ENCODE measurements around the gene SFT2D3.

Gene SFT2D3

DNA sequence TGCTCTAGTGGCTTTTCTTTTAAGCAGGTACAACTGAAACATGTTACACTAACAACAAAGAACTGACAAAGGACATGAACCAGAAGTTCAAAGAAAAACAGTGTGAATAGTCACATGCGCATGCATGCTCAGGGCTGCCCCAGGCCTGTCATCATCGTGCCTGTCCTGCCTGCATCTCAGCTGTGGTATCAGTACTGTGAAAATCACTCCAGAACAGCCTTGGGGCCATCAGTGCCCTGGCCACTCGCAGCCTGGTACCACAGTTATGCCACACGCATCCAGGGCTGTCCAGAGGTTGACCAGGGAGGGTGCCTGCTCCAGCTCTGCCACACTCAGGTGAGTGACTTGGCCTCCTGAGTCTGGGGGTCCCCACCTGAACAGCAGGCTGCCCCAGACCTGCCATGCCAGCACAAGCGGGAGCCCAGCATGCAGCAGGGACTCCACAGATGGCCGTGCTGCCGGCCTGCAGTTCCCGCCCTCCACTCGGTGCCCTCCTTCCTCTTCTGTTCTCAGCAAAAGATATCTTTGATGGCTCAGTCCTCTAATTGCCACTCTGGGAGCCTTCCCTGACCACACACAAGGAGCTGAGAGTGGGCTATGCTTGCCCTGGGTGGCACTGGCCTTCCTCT, 38.2 kb upstream of the SFT2D3 start:
- Mint-ChIP-seq H3K9me3 (peaks cover 6% of the 10 kb centered on the region), H3K27me3 (ENCODE audit: low read depth, poor library complexity) (peaks cover 64% of the 10 kb centered on the region), H3K4me3 (no peak overlapping the region), H3K36me3 (ENCODE audit: low read depth) (no peaks in the 10 kb centered on the region), H3K27ac (no peak overlapping the region), H3K4me1 (peaks cover 32% of the 10 kb centered on the region)
- peak; percentile 2 for DNase-seq
- TF ChIP-seq, protein P1, sequence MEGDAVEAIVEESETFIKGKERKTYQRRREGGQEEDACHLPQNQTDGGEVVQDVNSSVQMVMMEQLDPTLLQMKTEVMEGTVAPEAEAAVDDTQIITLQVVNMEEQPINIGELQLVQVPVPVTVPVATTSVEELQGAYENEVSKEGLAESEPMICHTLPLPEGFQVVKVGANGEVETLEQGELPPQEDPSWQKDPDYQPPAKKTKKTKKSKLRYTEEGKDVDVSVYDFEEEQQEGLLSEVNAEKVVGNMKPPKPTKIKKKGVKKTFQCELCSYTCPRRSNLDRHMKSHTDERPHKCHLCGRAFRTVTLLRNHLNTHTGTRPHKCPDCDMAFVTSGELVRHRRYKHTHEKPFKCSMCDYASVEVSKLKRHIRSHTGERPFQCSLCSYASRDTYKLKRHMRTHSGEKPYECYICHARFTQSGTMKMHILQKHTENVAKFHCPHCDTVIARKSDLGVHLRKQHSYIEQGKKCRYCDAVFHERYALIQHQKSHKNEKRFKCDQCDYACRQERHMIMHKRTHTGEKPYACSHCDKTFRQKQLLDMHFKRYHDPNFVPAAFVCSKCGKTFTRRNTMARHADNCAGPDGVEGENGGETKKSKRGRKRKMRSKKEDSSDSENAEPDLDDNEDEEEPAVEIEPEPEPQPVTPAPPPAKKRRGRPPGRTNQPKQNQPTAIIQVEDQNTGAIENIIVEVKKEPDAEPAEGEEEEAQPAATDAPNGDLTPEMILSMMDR (IDR thresholded peaks at IDR 0.05), result no peak

DNA sequence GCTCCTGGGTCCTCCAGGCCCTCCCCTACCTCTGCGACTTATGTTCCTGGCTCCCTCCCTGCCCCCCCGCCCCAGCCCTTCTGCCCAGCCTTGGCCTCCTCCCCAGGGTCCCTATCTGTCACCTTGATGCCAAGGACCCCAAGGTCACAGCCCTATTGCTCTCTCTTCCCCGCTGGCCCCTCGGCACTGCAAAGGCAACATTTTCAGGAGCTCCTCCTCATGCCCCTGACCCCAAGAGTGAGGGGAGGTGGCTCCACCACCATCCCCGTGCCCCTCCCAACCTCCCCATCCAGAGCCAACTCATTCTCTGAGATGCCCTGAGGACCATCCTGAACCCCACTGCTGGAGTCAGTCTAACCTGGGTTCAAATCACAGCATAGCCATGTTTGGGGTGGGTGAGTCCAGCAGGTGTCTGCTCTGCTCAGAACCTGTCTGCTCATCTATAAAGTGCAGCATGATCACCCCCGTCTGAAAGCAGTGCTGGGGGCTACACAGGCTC, 37.7 kb upstream of the SFT2D3 start:
- no peaks in the 10 kb centered on the region for H3K36me3 Mint-ChIP-seq (ENCODE audit: low read depth)
- DNase-seq, result no peak
- H3K4me1 Mint-ChIP-seq, result peaks cover 32% of the 10 kb centered on the region
- peak overlapping the region; percentile 30 for H3K4me3 Mint-ChIP-seq
- peaks cover 6% of the 10 kb centered on the region for H3K9me3 Mint-ChIP-seq
- H3K27ac Mint-ChIP-seq, result no peak overlapping the region
- TF ChIP-seq, protein P1 (IDR thresholded peaks at IDR 0.05), result no peak
- H3K27me3 Mint-ChIP-seq (ENCODE audit: low read depth, poor library complexity), result peaks cover 68% of the 10 kb centered on the region

DNA sequence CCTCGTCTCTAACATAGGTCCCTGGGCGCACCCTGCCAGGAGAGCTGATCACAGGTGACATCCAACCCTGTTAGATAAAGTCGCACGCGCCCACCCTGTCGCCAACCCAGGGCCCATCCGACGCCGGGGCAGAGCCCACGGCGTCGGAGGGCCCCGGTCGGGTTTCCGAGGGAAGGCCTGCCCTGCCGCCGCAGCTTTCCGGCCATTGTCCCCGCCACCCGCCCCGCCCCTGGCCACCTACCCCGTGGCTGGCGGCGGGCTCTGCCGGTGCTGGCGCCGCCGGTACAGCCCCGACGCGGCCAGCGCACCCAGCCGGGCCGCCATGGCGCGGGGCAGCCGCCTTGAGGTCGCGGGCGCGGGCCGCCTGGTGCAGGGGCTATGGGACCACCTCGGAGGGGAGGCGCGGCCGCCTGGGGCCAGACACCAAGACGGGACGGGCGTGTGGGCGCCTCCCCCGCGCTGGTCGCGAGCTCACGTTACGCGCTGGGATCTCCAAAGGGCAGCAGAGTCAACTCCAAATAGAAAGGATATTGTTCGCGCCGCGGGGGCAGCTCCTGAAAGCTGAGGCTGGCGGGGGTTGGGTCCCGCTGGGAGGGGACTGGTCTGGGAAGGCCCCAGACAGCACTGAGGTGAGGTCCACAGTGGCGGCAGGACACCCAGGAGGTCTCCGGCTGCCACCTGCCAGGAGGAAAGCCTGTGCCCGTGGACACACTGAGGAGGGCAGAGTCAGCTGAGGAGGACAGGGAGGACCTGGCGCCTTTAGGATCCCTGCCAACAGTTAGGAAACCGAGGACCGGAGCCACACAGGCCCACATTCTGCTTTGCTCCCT, 37.0 kb upstream of the SFT2D3 start:
- H3K27ac Mint-ChIP-seq, result no peak overlapping the region
- peak overlapping the region; percentile 30 for H3K4me3 Mint-ChIP-seq
- peaks cover 72% of the 10 kb centered on the region for H3K27me3 Mint-ChIP-seq (ENCODE audit: low read depth, poor library complexity)
- no peaks in the 10 kb centered on the region for H3K36me3 Mint-ChIP-seq (ENCODE audit: low read depth)
- peaks cover 6% of the 10 kb centered on the region for H3K9me3 Mint-ChIP-seq
- H3K4me1 Mint-ChIP-seq, result peaks cover 32% of the 10 kb centered on the region
- DNase-seq, result peak; percentile 79
- TF ChIP-seq, protein P1 (IDR thresholded peaks at IDR 0.05), result no peak

DNA sequence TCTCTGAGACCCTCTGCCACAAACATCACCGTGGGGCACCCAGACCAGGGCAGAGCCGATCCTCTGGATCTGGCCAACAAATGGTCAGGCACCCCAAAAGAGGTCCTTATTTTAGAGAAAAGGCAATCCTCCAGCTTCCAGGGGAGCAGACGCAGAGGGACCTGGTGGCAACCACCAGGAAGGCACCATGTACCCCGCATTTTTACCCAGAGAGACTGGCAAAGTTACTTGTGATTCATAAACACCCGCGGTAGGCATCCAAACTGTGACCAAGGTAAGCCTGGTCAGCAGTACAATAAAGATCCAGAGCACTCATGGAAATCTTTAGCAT, 36.4 kb upstream of the SFT2D3 start:
- Mint-ChIP-seq H3K27ac (no peak overlapping the region), H3K27me3 (ENCODE audit: low read depth, poor library complexity) (peaks cover 78% of the 10 kb centered on the region), H3K4me1 (peaks cover 32% of the 10 kb centered on the region), H3K9me3 (peaks cover 6% of the 10 kb centered on the region), H3K36me3 (ENCODE audit: low read depth) (no peaks in the 10 kb centered on the region), H3K4me3 (no peak overlapping the region)
- TF ChIP-seq, protein P1 (IDR thresholded peaks at IDR 0.05), result no peak
- DNase-seq, result no peak

DNA sequence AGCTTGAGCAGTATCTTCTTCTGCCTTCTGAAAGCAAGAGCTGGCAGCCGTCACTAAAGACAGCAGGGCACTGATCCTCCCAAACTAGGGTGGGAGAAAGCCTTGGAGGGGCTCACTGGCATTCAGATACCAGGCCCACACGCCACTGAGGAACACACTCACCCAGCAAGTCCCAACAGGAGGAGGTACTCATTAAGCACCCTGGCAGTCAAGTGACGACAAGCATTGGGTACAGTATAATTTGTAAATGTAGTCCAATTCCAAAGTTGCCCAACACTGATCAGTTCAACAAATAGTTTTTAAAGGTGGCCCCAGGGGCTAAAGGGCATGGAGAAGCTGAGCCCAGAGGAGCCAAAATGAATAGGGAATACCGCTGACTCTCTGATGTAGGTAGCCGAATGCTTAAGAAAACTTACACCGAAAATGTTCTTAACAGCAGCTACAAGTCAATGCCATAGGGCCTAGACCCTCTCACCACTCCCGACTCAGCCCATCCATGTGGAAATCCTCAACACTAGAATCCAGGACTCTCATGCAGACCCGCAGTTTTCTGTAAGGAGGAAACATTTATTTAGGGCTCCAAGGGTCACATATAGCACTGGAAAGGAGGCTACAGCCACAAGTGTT, 35.9 kb upstream of the SFT2D3 start:
- Mint-ChIP-seq H3K4me3 (no peak overlapping the region), H3K27ac (no peak overlapping the region), H3K4me1 (peaks cover 32% of the 10 kb centered on the region), H3K36me3 (ENCODE audit: low read depth) (no peaks in the 10 kb centered on the region), H3K9me3 (peaks cover 6% of the 10 kb centered on the region), H3K27me3 (ENCODE audit: low read depth, poor library complexity) (peaks cover 81% of the 10 kb centered on the region)
- DNase-seq, result no peak
- TF ChIP-seq, protein P1 (IDR thresholded peaks at IDR 0.05), result no peak

Data from nephron progenitor cell (in vitro differentiated cells).